Effector memory CD4-positive, alpha-beta T cell (primary cell): Measurements from ENCODE around the gene RALGAPA2.

Experiments
- DNase-seq, 3 donors: peaks; one replicate each; pipeline ENCODE4 v3.0.0-alpha.2; 2020
- H3K27ac ChIP-seq: 2 replicates; pipeline ENCODE4 v1.7.0; 2013; ENCODE audit warnings: mild to moderate bottlenecking, low read length, moderate library complexity; ENCODE audit not compliant: insufficient read depth, poor library complexity, severe bottlenecking
- H3K27me3 ChIP-seq: replicated peaks from 2 replicates; pipeline ENCODE4 v1.7.0; 2013; ENCODE audit warnings: mild to moderate bottlenecking, low read length; ENCODE audit not compliant: insufficient read depth, control insufficient read depth, poor library complexity, severe bottlenecking
- H3K36me3 ChIP-seq: 2 replicates; pipeline ENCODE4 v1.7.0; 2013; ENCODE audit warnings: mild to moderate bottlenecking, low read length, moderate library complexity; ENCODE audit not compliant: control insufficient read depth, insufficient read depth
- H3K4me1 ChIP-seq: 2 replicates; pipeline ENCODE4 v1.7.0; 2013; ENCODE audit warnings: low read length, mild to moderate bottlenecking; ENCODE audit not compliant: control insufficient read depth, insufficient read depth, poor library complexity, severe bottlenecking
- H3K4me3 ChIP-seq: 2 replicates; pipeline ENCODE4 v1.7.0; 2013; ENCODE audit warnings: low read length, low read depth, mild to moderate bottlenecking; ENCODE audit not compliant: insufficient read depth, poor library complexity, severe bottlenecking
- H3K9me3 ChIP-seq: 2 replicates; pipeline ENCODE4 v1.7.0; 2013; ENCODE audit warnings: mild to moderate bottlenecking, low read length, moderate library complexity; ENCODE audit not compliant: control insufficient read depth

Gene RALGAPA2

DNA sequence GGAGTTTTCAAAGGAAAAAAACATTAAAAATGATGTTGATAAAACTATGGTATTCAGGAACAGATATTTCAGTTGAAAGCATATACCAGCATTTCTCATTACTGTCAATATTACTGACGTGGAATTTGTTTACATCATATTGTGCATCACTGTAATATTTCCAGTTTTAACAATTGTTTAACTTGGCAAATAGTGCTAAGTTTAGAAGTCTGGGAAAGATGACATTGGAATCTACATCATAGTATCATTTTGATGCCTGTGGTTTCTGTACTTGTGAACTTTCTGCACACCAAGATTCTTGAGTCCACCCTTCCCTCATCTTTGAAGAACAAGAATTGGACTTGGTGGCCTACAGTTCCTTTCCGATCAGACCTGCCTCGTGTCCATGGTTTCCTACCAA is 98.1 kb downstream of the RALGAPA2 start:
- Histone ChIP-seq H3K9me3 (no peaks in the 10 kb centered on the region), H3K4me3 (no peak overlapping the region), H3K36me3 (peaks cover 4% of the 10 kb centered on the region), H3K4me1 (no peaks in the 10 kb centered on the region), H3K27ac (no peak overlapping the region), H3K27me3 (no peaks in the 10 kb centered on the region)
- no peak for DNase-seq

DNA sequence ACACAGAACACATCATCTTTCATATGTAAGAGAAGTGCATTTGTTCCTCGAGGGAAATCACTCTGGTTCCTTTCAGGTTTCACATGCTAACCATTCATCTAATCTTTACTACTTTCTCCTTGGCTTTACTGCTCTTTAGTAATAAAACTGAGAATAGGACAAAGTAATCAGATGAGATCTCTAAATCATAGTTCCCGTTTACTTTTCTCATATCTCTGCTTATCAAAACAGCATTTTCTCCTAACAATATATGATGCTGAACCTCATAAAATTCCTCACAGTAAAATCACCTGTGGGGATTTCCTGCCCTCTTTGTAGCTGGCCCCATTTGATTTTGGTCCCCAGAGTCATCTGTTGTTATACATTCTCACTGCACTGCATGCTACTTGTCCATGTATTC is 100.2 kb downstream of the RALGAPA2 start:
- Histone ChIP-seq H3K4me3 (no peak overlapping the region), H3K27ac (no peak overlapping the region), H3K4me1 (no peaks in the 10 kb centered on the region), H3K27me3 (no peaks in the 10 kb centered on the region), H3K9me3 (no peaks in the 10 kb centered on the region), H3K36me3 (peaks cover 3% of the 10 kb centered on the region)
- no peak for DNase-seq

DNA sequence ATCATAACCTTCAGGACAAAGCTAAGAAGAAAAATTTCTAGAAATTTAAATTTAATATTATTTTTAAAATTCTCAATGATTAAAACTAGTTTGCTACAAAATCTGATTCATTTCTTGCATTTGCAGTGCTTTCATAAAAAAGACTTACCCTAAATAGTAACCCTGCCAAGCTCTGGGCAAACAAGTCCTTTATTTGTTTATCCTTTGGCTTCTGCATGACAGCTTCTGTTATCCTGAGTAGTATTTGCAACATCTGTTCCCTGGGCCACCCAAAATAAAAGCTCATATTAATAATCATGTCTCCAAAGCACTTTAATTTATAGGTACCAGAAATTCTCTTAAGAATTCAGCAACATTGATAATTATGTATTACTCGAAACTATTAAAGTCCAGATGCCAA is 101.3 kb downstream of the RALGAPA2 start:
- Histone ChIP-seq H3K27ac (no peak overlapping the region), H3K27me3 (no peaks in the 10 kb centered on the region), H3K36me3 (no peaks in the 10 kb centered on the region), H3K4me3 (no peak overlapping the region), H3K9me3 (no peaks in the 10 kb centered on the region), H3K4me1 (no peaks in the 10 kb centered on the region)
- DNase-seq, result no peak

- Histone ChIP-seq H3K36me3 (no peaks in the 10 kb centered on the region), H3K27me3 (no peaks in the 10 kb centered on the region), H3K4me1 (no peaks in the 10 kb centered on the region), H3K9me3 (no peaks in the 10 kb centered on the region), H3K27ac (no peak overlapping the region), H3K4me3 (no peak overlapping the region)
- no peak for DNase-seq
Observed at GRCh38 chr20:20609522-20609921, 102.9 kb downstream of the RALGAPA2 start.

GRCh38 chr20:20608641-20609040 is 103.8 kb downstream of the RALGAPA2 start:
- Histone ChIP-seq H3K4me1 (no peaks in the 10 kb centered on the region), H3K36me3 (no peaks in the 10 kb centered on the region), H3K9me3 (no peaks in the 10 kb centered on the region), H3K27me3 (no peaks in the 10 kb centered on the region), H3K27ac (no peak overlapping the region), H3K4me3 (no peak overlapping the region)
- DNase-seq, result no peak

DNA sequence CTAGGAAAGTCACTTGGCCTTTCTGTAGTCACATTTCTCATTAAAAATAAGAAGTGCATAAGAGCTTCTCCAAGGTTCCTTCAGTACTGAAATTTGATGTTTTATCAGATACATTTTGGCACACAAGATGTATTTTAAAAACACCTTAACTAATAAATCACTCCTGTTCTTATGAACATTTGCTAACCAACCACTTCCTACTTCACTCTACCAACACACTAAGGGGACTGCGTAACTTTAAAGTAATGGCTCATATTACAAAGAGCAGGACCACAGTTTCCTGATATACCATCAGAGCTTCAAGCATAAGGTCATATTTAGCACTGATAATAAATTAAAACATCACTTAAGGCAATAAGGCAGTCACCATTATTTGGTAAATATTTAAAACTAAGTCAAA is 104.4 kb downstream of the RALGAPA2 start:
- Histone ChIP-seq H3K4me1 (no peaks in the 10 kb centered on the region), H3K27ac (no peak overlapping the region), H3K27me3 (no peaks in the 10 kb centered on the region), H3K36me3 (no peaks in the 10 kb centered on the region), H3K9me3 (no peaks in the 10 kb centered on the region), H3K4me3 (no peak overlapping the region)
- no peak for DNase-seq

DNA sequence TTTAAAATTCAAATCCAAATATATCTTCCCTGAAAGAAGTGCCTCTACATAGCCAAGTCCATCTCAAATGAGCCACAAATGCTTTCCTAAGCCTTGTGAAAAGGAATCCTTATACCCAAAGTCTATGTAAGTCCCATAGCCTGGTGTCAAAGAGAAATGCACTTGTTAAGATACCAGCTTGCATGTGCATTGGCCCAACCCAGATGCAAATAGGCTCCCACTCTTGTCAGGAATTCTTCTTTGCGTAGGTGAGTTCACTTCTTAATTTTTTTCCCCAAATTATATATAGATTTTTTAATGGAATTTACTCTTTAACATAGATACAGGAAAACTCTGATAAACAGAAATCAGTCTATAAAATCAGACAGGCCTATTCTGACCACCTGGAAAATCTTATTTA is 105.6 kb downstream of the RALGAPA2 start:
- H3K9me3 ChIP-seq, result no peaks in the 10 kb centered on the region
- no peak overlapping the region for H3K4me3 ChIP-seq
- H3K36me3 ChIP-seq, result no peaks in the 10 kb centered on the region
- DNase-seq, result no peak
- no peaks in the 10 kb centered on the region for H3K27me3 ChIP-seq
- H3K4me1 ChIP-seq, result no peaks in the 10 kb centered on the region
- H3K27ac ChIP-seq, result no peak overlapping the region

GRCh38 chr20:20606050-20606449 is 106.4 kb downstream of the RALGAPA2 start:
- H3K36me3 ChIP-seq, result no peaks in the 10 kb centered on the region
- no peaks in the 10 kb centered on the region for H3K4me1 ChIP-seq
- no peak overlapping the region for H3K4me3 ChIP-seq
- no peaks in the 10 kb centered on the region for H3K27me3 ChIP-seq
- no peak overlapping the region for H3K27ac ChIP-seq
- DNase-seq, result no peak
- no peaks in the 10 kb centered on the region for H3K9me3 ChIP-seq

GRCh38 chr20:20604907-20605306 is 107.5 kb downstream of the RALGAPA2 start:
- no peak overlapping the region for H3K27ac ChIP-seq

GRCh38 chr20:20604357-20604756 is 108.1 kb downstream of the RALGAPA2 start:
- no peak overlapping the region for H3K27ac ChIP-seq
- H3K4me1 ChIP-seq, result no peaks in the 10 kb centered on the region
- no peak overlapping the region for H3K4me3 ChIP-seq
- DNase-seq, result no peak
- no peaks in the 10 kb centered on the region for H3K9me3 ChIP-seq
- H3K36me3 ChIP-seq, result peaks cover 8% of the 10 kb centered on the region
- no peaks in the 10 kb centered on the region for H3K27me3 ChIP-seq

More at GRCh38 chr20:20604907-20605306, 107.5 kb downstream of the RALGAPA2 start:
- Histone ChIP-seq H3K36me3 (peaks cover 7% of the 10 kb centered on the region), H3K27me3 (no peaks in the 10 kb centered on the region), H3K4me1 (no peaks in the 10 kb centered on the region), H3K4me3 (no peak overlapping the region), H3K9me3 (no peaks in the 10 kb centered on the region)
- no peak for DNase-seq
